H1 (cell line): ENCODE data around the gene NRROS. TPM values are rescaled to one million over a fixed set of nuclear protein-coding genes. Genes with fewer than 3 reads are reported as not detected.
"Not testable (repeated sequence)": the region's sequence is repeated elsewhere in the genome, so short reads cannot be mapped to it uniquely, and the experiment has no call there.

Experiments
- CTCF ChIA-PET: fragments of 300-600 bp; sonication (Branson Sonifier 250); formaldehyde crosslinking; loops from one replicate; lab custom pipeline; 2021; ENCODE audit not compliant: partially characterized antibody; lab: Charles Lee
- POLR2A ChIA-PET: fragments of 300-600 bp; sonication (Branson Sonifier 250); formaldehyde crosslinking; loops from one replicate; lab custom pipeline; 2021; ENCODE audit warnings: inconsistent platforms; ENCODE audit not compliant: partially characterized antibody; lab: Charles Lee
- DNase-seq, 2 experiments: peaks; one replicate each; pipeline versions ENCODE4 v3.0.0 to v3.0.0-alpha.2; 2010 to 2022; ENCODE audit warnings: low spot score in 2 of 2, low read depth in 1 of 2, mixed read lengths in 1 of 2
- FAIRE-seq: peaks from 2 replicates; lab custom pipeline; 2011; peaks lifted over from hg19 to GRCh38; lab: Jason Lieb, UNC
- H2AFZ ChIP-seq: 2 replicates; pipeline ENCODE4 v1.8.1; 2012; ENCODE audit warnings: low read length, inconsistent platforms
- H2AK5ac ChIP-seq: 2 replicates; pipeline ENCODE4 v1.6.1; 2013; ENCODE audit warnings: low read depth, low read length
- H2BK120ac ChIP-seq: replicated peaks from 2 replicates; pipeline ENCODE3; 2013; ENCODE audit warnings: low read depth, low read length, inconsistent platforms
- H2BK12ac ChIP-seq: 2 replicates; pipeline ENCODE4 v1.6.1; 2013; ENCODE audit warnings: low read depth, low read length
- H2BK15ac ChIP-seq: 2 replicates; pipeline ENCODE4 v1.6.1; 2013; ENCODE audit warnings: low read length
- H2BK20ac ChIP-seq: 2 replicates; pipeline ENCODE4 v1.6.1; 2013; ENCODE audit warnings: low read length
- H2BK5ac ChIP-seq: 2 replicates; pipeline ENCODE4 v1.6.1; 2013; ENCODE audit warnings: low read depth, low read length
- H3K14ac ChIP-seq: 2 replicates; pipeline ENCODE4 v1.6.1; 2013; ENCODE audit warnings: inconsistent platforms; ENCODE audit not compliant: insufficient read length
- H3K18ac ChIP-seq: 2 replicates; pipeline ENCODE4 v1.6.1; 2013; ENCODE audit warnings: low read length; ENCODE audit errors: extremely low read depth
- H3K23ac ChIP-seq: 2 replicates; pipeline ENCODE4 v1.6.1; 2013; ENCODE audit warnings: inconsistent platforms; ENCODE audit not compliant: insufficient read length
- H3K23me2 ChIP-seq: 2 replicates; pipeline ENCODE4 v1.6.1; 2013; ENCODE audit warnings: low read depth, low read length
- H3K27ac ChIP-seq: 2 replicates; pipeline ENCODE4 v1.6.1; 2011; ENCODE audit warnings: low read depth, low read length, inconsistent platforms
- H3K27me3 ChIP-seq, 4 experiments: replicated peaks in 1 of 4; 1 replicate in 1 of 4; 2 replicates in 3 of 4; pipeline versions ENCODE4 v1.6.1 to v1.8.1; 2011 to 2013; ENCODE audit warnings: low read length in 3 of 4, mild to moderate bottlenecking in 3 of 4, inconsistent platforms in 2 of 4, mixed read lengths in 2 of 4, moderate library complexity in 1 of 4; ENCODE audit not compliant: control insufficient read depth in 3 of 4, insufficient read depth in 3 of 4; ENCODE audit errors: extremely low read depth in 1 of 4
- H3K36me3 ChIP-seq, 4 experiments: 2 replicates each; pipeline versions ENCODE4 v1.6.1 to v1.8.1; 2011 to 2013; ENCODE audit warnings: mild to moderate bottlenecking in 4 of 4, low read length in 3 of 4, moderate library complexity in 2 of 4, control low read depth in 1 of 4, inconsistent platforms in 1 of 4; ENCODE audit not compliant: insufficient read depth in 4 of 4, control insufficient read depth in 2 of 4
- H3K4ac ChIP-seq: replicated peaks from 2 replicates; pipeline ENCODE3; 2013; ENCODE audit warnings: low read length, low read depth, mixed read lengths, inconsistent platforms; ENCODE audit not compliant: insufficient read length
- H3K4me1 ChIP-seq, 4 experiments: replicated peaks in 1 of 4; 1 replicate in 1 of 4; 2 replicates in 3 of 4; pipeline versions ENCODE4 v1.6.1 to v1.8.1; 2011 to 2013; ENCODE audit warnings: low read length in 3 of 4, inconsistent platforms in 2 of 4, mixed read lengths in 1 of 4; ENCODE audit not compliant: insufficient read depth in 4 of 4, control insufficient read depth in 3 of 4
- H3K4me2 ChIP-seq, 2 experiments: 2 replicates each; pipeline versions ENCODE4 v1.6.1 to v1.8.1; 2011 to 2013; ENCODE audit warnings: low read depth in 2 of 2, low read length in 2 of 2, control low read depth in 1 of 2, inconsistent platforms in 1 of 2, mild to moderate bottlenecking in 1 of 2; ENCODE audit not compliant: insufficient read depth in 1 of 2
- H3K4me3 ChIP-seq, 4 experiments: fragments of 200-600, 300-600 bp in 1 of 4; sonication (generic), shearing (Covaris generic), sonication (Bioruptor Twin) in 1 of 4; 2 replicates each; pipeline versions ENCODE4 v1.5.1 to v1.8.1; 2011 to 2016; ENCODE audit warnings: low read length in 4 of 4, low read depth in 3 of 4, control low read depth in 2 of 4, inconsistent platforms in 2 of 4, mild to moderate bottlenecking in 2 of 4, mixed read lengths in 1 of 4, moderate library complexity in 1 of 4; ENCODE audit not compliant: insufficient read depth in 2 of 4; ENCODE audit errors: extremely low read depth in 1 of 4
- H3K56ac ChIP-seq: replicated peaks from 2 replicates; pipeline ENCODE3; 2013; ENCODE audit warnings: low read depth, mild to moderate bottlenecking, mixed read lengths, low read length, inconsistent platforms; ENCODE audit not compliant: insufficient read length
- H3K79me1 ChIP-seq: 2 replicates; pipeline ENCODE4 v1.6.1; 2013; ENCODE audit warnings: low read depth, low read length, control low read depth
- H3K79me2 ChIP-seq, 2 experiments: 2 replicates each; pipeline versions ENCODE4 v1.6.1 to v1.8.1; 2012 to 2013; ENCODE audit warnings: low read length in 2 of 2, mild to moderate bottlenecking in 2 of 2, inconsistent platforms in 1 of 2; ENCODE audit not compliant: insufficient read depth in 2 of 2, control insufficient read depth in 1 of 2
- H3K9ac ChIP-seq, 4 experiments: replicated peaks in 1 of 4; 1 replicate in 1 of 4; 2 replicates in 3 of 4; pipeline versions ENCODE4 v1.6.1 to v1.8.1; 2011 to 2013; ENCODE audit warnings: low read depth in 3 of 4, low read length in 3 of 4, control low read depth in 2 of 4, mild to moderate bottlenecking in 2 of 4, moderate library complexity in 2 of 4, inconsistent platforms in 1 of 4; ENCODE audit errors: extremely low read depth in 1 of 4
- H3K9me3 ChIP-seq, 2 experiments: 2 replicates each; pipeline versions ENCODE4 v1.6.1 to v1.8.1; 2012 to 2013; ENCODE audit warnings: mild to moderate bottlenecking in 2 of 2, moderate library complexity in 2 of 2, control low read depth in 1 of 2, inconsistent platforms in 1 of 2, low read depth in 1 of 2, low read length in 1 of 2, mixed read lengths in 1 of 2; ENCODE audit not compliant: insufficient read depth in 2 of 2
- H4K20me1 ChIP-seq, 2 experiments: replicated peaks in 1 of 2; 2 replicates each; pipeline versions ENCODE3 to v1.8.1; 2011 to 2013; ENCODE audit warnings: inconsistent platforms in 2 of 2, low read length in 2 of 2, mild to moderate bottlenecking in 1 of 2; ENCODE audit not compliant: insufficient read depth in 2 of 2, control insufficient read depth in 1 of 2
- H4K5ac ChIP-seq: 2 replicates; pipeline ENCODE4 v1.6.1; 2013; ENCODE audit warnings: low read length, low read depth, mixed read lengths, inconsistent platforms; ENCODE audit not compliant: insufficient read length
- H4K8ac ChIP-seq: 2 replicates; pipeline ENCODE4 v1.8.0; 2013; ENCODE audit warnings: mild to moderate bottlenecking, moderate library complexity, low read length, inconsistent platforms; ENCODE audit not compliant: insufficient read depth; ENCODE audit errors: extremely low read depth
- H4K91ac ChIP-seq: replicated peaks from 2 replicates; pipeline ENCODE3; 2013; ENCODE audit warnings: low read length, mixed read lengths, inconsistent platforms; ENCODE audit not compliant: insufficient read length
- WGBS, 2 experiments: shearing (Covaris generic) in 1 of 2; methylation state at CpG; one replicate each; pipeline versions ENCODE4 v1.1.6 to v1.1.7; 2013 to 2015; ENCODE audit warnings: low lambda C conversion rate in 2 of 2, mixed read lengths in 2 of 2, inconsistent platforms in 1 of 2, low coverage in 1 of 2, missing lambda C conversion rate in 1 of 2; ENCODE audit not compliant: insufficient replicate concordance in 2 of 2, insufficient coverage in 1 of 2, insufficient read length in 1 of 2; ENCODE audit errors: extremely low coverage in 1 of 2, missing lambda C conversion rate in 1 of 2; 5-methylcytosine and 5-hydroxymethylcytosine counted together
- polyA plus RNA-seq, 7 experiments: library from polyadenylated mRNA; depleted of rRNA in 3 of 7; stranded (reverse) in 5 of 7; unstranded in 2 of 7; fragments of >200 nt in 5 of 7; fragments of 200-250 nt in 2 of 7; gene quantifications; 1 replicate in 5 of 7; 2 replicates in 1 of 7; 4 replicates in 1 of 7; pipeline versions ENCODE4 v1.2.1 to v1.2.3, GENCODE V29; 2011 to 2013; ENCODE audit warnings: missing spikeins in 2 of 7, mixed read lengths in 2 of 7
- total RNA-seq: library from RNA; stranded (reverse); fragmentation: NEBNext Ultra II Directional; extraction: Animal tissue kit (Norgen Biotek cat#: 25700); gene quantifications from 2 replicates; pipeline ENCODE4 v1.2.1, GENCODE V29; 2021

The NRROS gene
- total and polyA plus RNA-seq, 2 of the 8 experiments (the other 6 are each of a cell fraction or from before 2014, with no cell fraction given), result 5.3 to 7.3 TPM

DNA sequence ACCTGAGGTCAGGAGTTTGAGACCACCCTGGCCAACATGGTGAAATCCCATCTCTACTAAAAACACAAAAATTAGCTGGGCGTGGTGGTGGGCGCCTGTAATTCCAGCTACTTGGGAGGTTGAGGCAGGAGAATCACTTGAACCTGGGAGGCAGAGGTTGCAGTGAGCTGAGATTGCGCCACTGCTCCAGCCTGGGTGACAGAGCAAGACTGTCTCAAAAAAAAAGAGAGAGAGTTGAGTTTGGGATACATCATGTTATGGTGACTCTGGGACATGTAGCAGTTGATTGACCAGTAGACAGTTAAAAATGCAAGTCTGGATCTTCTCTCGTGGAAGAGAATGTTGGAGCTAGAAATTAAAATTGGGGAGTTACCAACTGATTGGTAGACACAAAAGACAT lies 1.6 kb upstream of the NRROS start:
- H2BK120ac ChIP-seq, DNase-seq, H3K9ac ChIP-seq, H3K36me3 ChIP-seq, H3K79me1 ChIP-seq, H4K5ac ChIP-seq, H2BK12ac ChIP-seq, H2AFZ ChIP-seq, H4K20me1 ChIP-seq, FAIRE-seq, H4K8ac ChIP-seq, H3K4me3 ChIP-seq, H4K91ac ChIP-seq, H3K18ac ChIP-seq, H3K56ac ChIP-seq, H3K9me3 ChIP-seq, H3K4me2 ChIP-seq, H3K23me2 ChIP-seq, H2AK5ac ChIP-seq, H2BK5ac ChIP-seq, H2BK15ac ChIP-seq, H3K4ac ChIP-seq, H3K14ac ChIP-seq, H3K27ac ChIP-seq, H2BK20ac ChIP-seq, H3K23ac ChIP-seq, H3K79me2 ChIP-seq: not testable (repeated sequence)
- Histone ChIP-seq H3K4me1 (peaks cover 3 to 16% (median 12%) of the 10 kb centered on the region in 4 experiments), H3K27me3 (peaks cover 0 to 14% (median 9%) of the 10 kb centered on the region in 4 experiments; a peak in 4 of 7 replicates)
- WGBS, 2 experiments, result 93% methylated on average over 4 of the region's 4 CpGs; no CpG with 5 or more reads in 1 of the 2 experiments
- POLR2A ChIA-PET, result interaction anchor here (1.6 to 5.3 kb wide), 2 partner anchors 8 to 16 kb away, joined by 3 to 36 read pairs; no protein-coding TSS in a partner anchor
- CTCF ChIA-PET, result interaction anchor here (0.7 to 1.2 kb wide), 7 partner anchors 9 to 114 kb away, joined by 3 to 4 read pairs (median 3); no protein-coding TSS in a partner anchor
